HL-60 (cell line): Measurements from ENCODE around the gene BIN1.

Experiments
- CTCF ChIP-seq: IDR thresholded peaks from one replicate; pipeline ENCODE4 v1.5.1; 2011; ENCODE audit warnings: low read length, control low read depth, inconsistent platforms; ENCODE audit not compliant: insufficient read depth
- REST ChIP-seq: IDR thresholded peaks from 2 replicates; pipeline ENCODE4 v1.6.1; 2012; ENCODE audit warnings: low read depth; ENCODE audit not compliant: insufficient replicate concordance

- TF ChIP-seq CTCF (no peak), REST (no peak)
Observed at GRCh38 chr2:127133793-127134192, 26.8 kb upstream of the BIN1 start.
